Motor neuron (in vitro differentiated cells): ENCODE results near the gene PYROXD2. TPM values are rescaled to one million over a fixed set of nuclear protein-coding genes. Genes with fewer than 3 reads are reported as not detected.
"Not testable (repeated sequence)": the region's sequence is repeated elsewhere in the genome, so short reads cannot be mapped to it uniquely, and the experiment has no call there.

ENCODE experiments used
- ATAC-seq, 8 experiments: fragments of 200-7000 bp; cut with Tn5 transposase; replicated peaks in 6 of 8; 2 replicates each; pipeline ENCODE4 v1.8.0; 2021; ENCODE audit warnings: mild to moderate bottlenecking in 8 of 8, moderate library complexity in 8 of 8
- H3K27ac ChIP-seq, 2 donors: fragments of 250-450 bp; sonication (Bioruptor Pico); 2 replicates each; pipeline ENCODE4 v1.9.0; 2021; ENCODE audit warnings: antibody characterized with exemption in 2 of 2, mild to moderate bottlenecking in 2 of 2, moderate library complexity in 1 of 2
- H3K4me1 ChIP-seq, 2 donors: fragments of 250-450 bp; sonication (Bioruptor Pico); replicated peaks in 1 of 2; 2 replicates each; pipeline ENCODE4 v1.6.1; 2021; ENCODE audit warnings: antibody characterized with exemption in 2 of 2, mild to moderate bottlenecking in 2 of 2, moderate library complexity in 1 of 2
- H3K4me3 ChIP-seq, 5 donors: fragments of 250-450 bp; sonication (Bioruptor Pico); 2 replicates each; pipeline ENCODE4 v1.9.0; 2021; ENCODE audit warnings: antibody characterized with exemption in 5 of 5, mild to moderate bottlenecking in 5 of 5, moderate library complexity in 4 of 5
- WGBS, 10 experiments: fragments of 450-650 bp; shearing (Covaris generic); methylation state at CpG; one replicate each; pipeline ENCODE4 v1.0.0; 2022; 5-methylcytosine and 5-hydroxymethylcytosine counted together
- in situ Hi-C, 9 experiments: fragments of 400-800 bp; cut with MboI; loops; one replicate each; pipeline ENCODE4 v1.15.0; 2021; ENCODE audit warnings: low sequenced_read_pairs in 9 of 9, low pct_unique_long_range_greater_than_20kb in 2 of 9; ENCODE audit not compliant: unreplicated experiment in 9 of 9
- total RNA-seq, 8 experiments: library from RNA; unstranded; fragments of 300-600 nt; gene quantifications; 2 replicates each; pipeline versions ENCODE4 v1.2.3 to v1.2.4, GENCODE V29; 2022

PYROXD2 gene
- total RNA-seq, 8 experiments from 2014 or later = 2.7 to 34.6 (median 7.6) TPM

GRCh38 chr10:98391065-98391464 is 23.9 kb downstream of the PYROXD2 start:
- Histone ChIP-seq H3K27ac (no peak overlapping the region), H3K4me1 (peaks cover 0 to 4% of the 10 kb centered on the region in 2 donors), H3K4me3 (no peak overlapping the region)
- in situ Hi-C loops = loop anchor here in 1 of 9 experiments (25.0 kb wide), 1 partner anchor 154 kb away; no protein-coding TSS in a partner anchor
- no peak for ATAC-seq
- 50 to 97% (median 82%) methylated on average over 2 to 5 of the region's 7 CpGs; no CpG with 5 or more reads in 3 of the 10 experiments for WGBS, 10 experiments

DNA sequence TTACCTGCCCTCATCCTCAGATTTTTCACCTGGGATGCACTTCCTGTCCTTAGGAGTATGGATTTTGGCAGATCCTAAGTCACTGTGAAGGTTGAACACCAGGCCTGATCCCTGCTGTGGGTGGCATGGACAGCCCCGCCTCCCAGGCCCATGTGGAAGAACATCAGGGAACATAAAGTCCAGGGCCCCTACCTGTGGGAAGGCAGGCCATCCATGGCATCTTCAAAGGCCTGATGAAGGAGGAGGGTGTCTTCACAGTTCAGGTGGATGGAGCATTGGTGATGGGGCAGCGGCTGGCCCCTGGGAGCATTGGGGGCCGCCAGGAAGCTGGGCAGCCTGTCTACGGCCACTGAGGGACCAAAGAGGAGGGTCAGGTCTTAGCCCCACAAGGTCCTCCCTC is 24.6 kb downstream of the PYROXD2 start:
- Histone ChIP-seq H3K4me1 (peaks cover 0 to 4% of the 10 kb centered on the region in 2 donors), H3K27ac (no peak overlapping the region), H3K4me3 (no peak overlapping the region)
- 93 to 100% (median 97%) methylated on average over 1 to 3 of the region's 4 CpGs; no CpG with 5 or more reads in 6 of the 10 experiments for WGBS, 10 experiments
- in situ Hi-C loops = loop anchor here in 1 of 9 experiments (25.0 kb wide), 1 partner anchor 153 kb away; no protein-coding TSS in a partner anchor
- no peak for ATAC-seq

- 74 to 100% (median 77%) methylated on average over 3 to 6 of the region's 6 CpGs; no CpG with 5 or more reads in 3 of the 10 experiments for WGBS, 10 experiments
- Histone ChIP-seq H3K4me3 (no peak overlapping the region), H3K4me1 (peaks cover 0 to 4% of the 10 kb centered on the region in 2 donors), H3K27ac (no peak overlapping the region)
- no peak for ATAC-seq
- in situ Hi-C loops = loop anchor here in 1 of 9 experiments (25.0 kb wide), 1 partner anchor 152 kb away; no protein-coding TSS in a partner anchor
Measured at GRCh38 chr10:98389398-98389797, 25.6 kb downstream of the PYROXD2 start.

- no peaks in the 10 kb centered on the region for H3K4me1 ChIP-seq
- 20 to 100% (median 88%) methylated on average over 1 to 9 of the region's 13 CpGs; no CpG with 5 or more reads in 4 of the 10 experiments for WGBS, 10 experiments
- H3K27ac ChIP-seq = no peak overlapping the region
- peak in 3 of 8 experiments; percentile 28 to 80 (median 43) for ATAC-seq
- in situ Hi-C loops = loop anchor here in 1 of 9 experiments (25.0 kb wide), 1 partner anchor 151 kb away; no protein-coding TSS in a partner anchor
- H3K4me3 ChIP-seq = no peak overlapping the region
Measured at GRCh38 chr10:98388101-98388655, 26.8 kb downstream of the PYROXD2 start.

DNA sequence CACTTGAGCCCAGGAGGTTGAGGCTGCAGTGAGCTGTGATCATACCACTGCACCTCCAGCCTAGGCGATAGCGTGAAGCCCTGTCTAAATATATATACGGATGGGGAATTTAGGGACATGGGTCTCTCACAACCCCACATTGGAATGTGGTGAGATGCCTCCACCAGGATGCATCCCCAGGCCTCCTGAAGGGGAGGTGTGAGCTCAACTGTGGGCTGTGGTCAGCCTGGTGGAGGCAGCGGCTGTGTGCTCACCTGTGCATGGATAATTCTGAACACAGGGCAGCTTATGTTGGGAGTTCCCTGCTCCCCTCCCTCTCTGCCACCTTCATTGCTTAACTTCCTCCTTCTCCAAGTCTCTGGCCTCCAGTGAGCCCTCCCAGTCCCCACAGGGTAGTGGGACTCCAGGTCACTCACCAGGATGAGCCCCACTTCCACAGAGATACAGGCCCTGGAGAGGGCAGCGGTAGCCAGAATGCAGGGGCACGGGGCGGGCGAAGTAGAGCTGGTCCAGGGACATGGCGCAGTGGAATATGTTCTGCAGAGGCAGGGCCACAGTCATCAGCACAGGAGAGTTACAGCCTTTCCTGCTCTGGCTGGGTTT is 30.4 kb downstream of the PYROXD2 start:
- Histone ChIP-seq H3K4me1 (peaks cover 5 to 13% of the 10 kb centered on the region in 2 donors), H3K27ac (no peak overlapping the region), H3K4me3 (no peak overlapping the region)
- in situ Hi-C loops = loop anchor here in 1 of 9 experiments (25.0 kb wide), 1 partner anchor 147 kb away; no protein-coding TSS in a partner anchor
- WGBS, 10 experiments = 70 to 100% (median 95%) methylated on average over 1 to 7 of the region's 9 CpGs; no CpG with 5 or more reads in 1 of the 10 experiments
- ATAC-seq = no peak

GRCh38 chr10:98383869-98384268 is 31.1 kb downstream of the PYROXD2 start:
- Histone ChIP-seq H3K4me1 (peaks cover 5 to 13% of the 10 kb centered on the region in 2 donors), H3K4me3 (no peak overlapping the region), H3K27ac (no peak overlapping the region)
- in situ Hi-C loops = loop anchor here in 1 of 9 experiments (25.0 kb wide), 1 partner anchor 147 kb away; no protein-coding TSS in a partner anchor
- WGBS, 10 experiments = 80% methylated on average over 1 of the region's 6 CpGs; no CpG with 5 or more reads in 9 of the 10 experiments
- ATAC-seq = no peak

DNA sequence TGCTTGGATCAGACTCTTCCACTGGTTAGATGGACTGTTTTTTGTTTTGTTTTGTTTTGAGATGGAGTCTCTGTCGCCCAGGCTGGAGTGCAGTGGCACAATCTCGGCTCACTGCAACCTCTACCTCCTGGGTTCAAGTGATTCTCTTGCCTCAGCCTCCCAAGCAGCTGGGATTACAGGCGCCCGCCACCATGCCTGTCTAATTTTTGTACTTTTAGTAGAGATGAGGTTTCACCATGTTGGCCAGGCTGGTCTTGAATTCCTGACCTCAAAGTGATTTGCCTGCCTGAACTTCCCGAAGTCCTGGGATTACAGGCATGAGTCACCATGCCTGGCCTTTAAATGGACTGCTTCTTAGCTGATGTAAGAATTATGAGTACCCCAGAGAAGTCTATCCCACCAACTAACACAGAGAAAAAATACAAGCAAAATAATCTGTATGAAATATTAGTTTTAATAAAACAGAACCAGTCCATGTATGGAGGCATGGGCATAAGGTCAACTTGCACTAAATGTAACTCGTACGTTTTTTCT is 31.8 kb downstream of the PYROXD2 start:
- in situ Hi-C loops = loop anchor here in 1 of 9 experiments (25.0 kb wide), 1 partner anchor 146 kb away; no protein-coding TSS in a partner anchor
- ATAC-seq = peak in 1 of 8 experiments; percentile 21
- WGBS, 10 experiments = 70 to 100% (median 80%) methylated on average over 1 to 4 of the region's 7 CpGs; no CpG with 5 or more reads in 1 of the 10 experiments

GRCh38 chr10:98382691-98383101 is 32.3 kb downstream of the PYROXD2 start:
- H3K4me3 ChIP-seq = no peak overlapping the region
- ATAC-seq = no peak
- in situ Hi-C loops = loop anchor here in 1 of 9 experiments (25.0 kb wide), 1 partner anchor 145 kb away; no protein-coding TSS in a partner anchor
- 20 to 100% (median 81%) methylated on average over 1 to 3 of the region's 5 CpGs; no CpG with 5 or more reads in 2 of the 10 experiments for WGBS, 10 experiments
- H3K27ac ChIP-seq = no peak overlapping the region
- H3K4me1 ChIP-seq = peaks cover 5 to 13% of the 10 kb centered on the region in 2 donors

More for the DNA sequence above, 31.8 kb downstream of the PYROXD2 start:
- not testable (repeated sequence) for H3K4me3 ChIP-seq, H3K27ac ChIP-seq
- peaks cover 5 to 13% of the 10 kb centered on the region in 2 donors for H3K4me1 ChIP-seq

GRCh38 chr10:98380493-98381339 is 34.3 kb downstream of the PYROXD2 start:
- peaks cover 5 to 13% of the 10 kb centered on the region in 2 donors for H3K4me1 ChIP-seq
- H3K4me3 ChIP-seq = no peak overlapping the region
- WGBS, 10 experiments = 43 to 100% (median 68%) methylated on average over 1 to 7 of the region's 8 CpGs
- no peak for ATAC-seq
- in situ Hi-C loops = loop anchor here in 1 of 9 experiments (25.0 kb wide), 1 partner anchor 143 kb away; no protein-coding TSS in a partner anchor
- no peak overlapping the region for H3K27ac ChIP-seq

DNA sequence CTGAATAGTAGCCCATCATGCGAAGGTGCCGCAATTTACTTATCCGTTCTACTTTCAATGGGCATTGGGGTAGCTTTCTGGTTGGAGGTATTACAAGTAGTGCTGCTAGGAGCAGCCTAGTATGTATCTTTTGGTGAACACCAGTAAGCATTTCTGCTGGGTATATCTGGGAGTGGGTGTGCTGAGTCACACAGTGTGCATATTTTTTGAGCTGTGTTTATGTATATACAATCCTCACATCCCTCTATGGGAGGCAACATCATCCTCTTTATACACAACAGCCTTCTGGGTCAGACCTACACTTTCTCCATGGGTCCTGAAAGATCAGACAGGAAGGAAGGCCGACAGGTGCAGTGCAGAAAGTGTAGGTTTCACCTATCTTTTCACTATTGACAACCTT is 36.3 kb downstream of the PYROXD2 start:
- in situ Hi-C loops = loop anchor here in 1 of 9 experiments (25.0 kb wide), 1 partner anchor 141 kb away; no protein-coding TSS in a partner anchor
- Histone ChIP-seq H3K4me3 (no peak overlapping the region), H3K27ac (no peak overlapping the region), H3K4me1 (peaks cover 5 to 13% of the 10 kb centered on the region in 2 donors)
- WGBS, 10 experiments = 84 to 100% (median 95%) methylated on average over 1 to 4 of the region's 4 CpGs; no CpG with 5 or more reads in 2 of the 10 experiments
- ATAC-seq = peak in 3 of 8 experiments; percentile 55 to 75 (median 57)

GRCh38 chr10:98377536-98377935 is 37.4 kb downstream of the PYROXD2 start:
- H3K4me1 ChIP-seq = peaks cover 5 to 13% of the 10 kb centered on the region in 2 donors
- no peak overlapping the region for H3K27ac ChIP-seq
- ATAC-seq = no peak
- H3K4me3 ChIP-seq = no peak overlapping the region
- WGBS, 10 experiments = 83 to 100% (median 95%) methylated on average over 1 to 2 of the region's 3 CpGs; no CpG with 5 or more reads in 6 of the 10 experiments
- in situ Hi-C loops = loop anchor here in 1 of 9 experiments (25.0 kb wide), 1 partner anchor 140 kb away; no protein-coding TSS in a partner anchor

DNA sequence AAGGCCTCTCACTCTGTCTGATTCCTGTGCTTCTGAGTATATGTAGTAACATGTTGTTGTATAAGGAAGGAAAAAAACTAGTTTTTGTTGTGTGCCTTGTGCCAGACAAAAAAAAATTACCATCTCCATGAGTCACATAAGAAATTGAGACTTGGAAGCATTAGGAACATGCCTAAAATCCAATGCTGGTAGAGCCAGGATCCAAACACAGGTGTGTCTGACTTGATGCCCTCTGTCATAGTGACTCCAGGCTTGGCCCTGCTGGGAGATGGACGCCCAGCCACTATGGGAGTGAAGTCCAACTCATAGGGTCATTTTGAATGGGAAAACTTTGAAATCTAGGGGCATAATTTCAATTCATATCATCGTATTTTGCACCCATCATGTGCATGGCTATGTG is 38.0 kb downstream of the PYROXD2 start:
- Histone ChIP-seq H3K4me1 (peaks cover 5 to 13% of the 10 kb centered on the region in 2 donors), H3K4me3 (no peak overlapping the region), H3K27ac (no peak overlapping the region)
- ATAC-seq = no peak
- in situ Hi-C loops = loop anchor here in 1 of 9 experiments (25.0 kb wide), 1 partner anchor 140 kb away; no protein-coding TSS in a partner anchor
- WGBS, 10 experiments = 17 to 68% (median 50%) methylated on average over 1 to 2 of the region's 2 CpGs; no CpG with 5 or more reads in 6 of the 10 experiments
